ENCODE measurements around the gene ATP5F1A.
"Not testable (repeated sequence)": the region's sequence is repeated elsewhere in the genome, so short reads cannot be mapped to it uniquely, and the experiment has no call there.

The ATP5F1A gene

DNA sequence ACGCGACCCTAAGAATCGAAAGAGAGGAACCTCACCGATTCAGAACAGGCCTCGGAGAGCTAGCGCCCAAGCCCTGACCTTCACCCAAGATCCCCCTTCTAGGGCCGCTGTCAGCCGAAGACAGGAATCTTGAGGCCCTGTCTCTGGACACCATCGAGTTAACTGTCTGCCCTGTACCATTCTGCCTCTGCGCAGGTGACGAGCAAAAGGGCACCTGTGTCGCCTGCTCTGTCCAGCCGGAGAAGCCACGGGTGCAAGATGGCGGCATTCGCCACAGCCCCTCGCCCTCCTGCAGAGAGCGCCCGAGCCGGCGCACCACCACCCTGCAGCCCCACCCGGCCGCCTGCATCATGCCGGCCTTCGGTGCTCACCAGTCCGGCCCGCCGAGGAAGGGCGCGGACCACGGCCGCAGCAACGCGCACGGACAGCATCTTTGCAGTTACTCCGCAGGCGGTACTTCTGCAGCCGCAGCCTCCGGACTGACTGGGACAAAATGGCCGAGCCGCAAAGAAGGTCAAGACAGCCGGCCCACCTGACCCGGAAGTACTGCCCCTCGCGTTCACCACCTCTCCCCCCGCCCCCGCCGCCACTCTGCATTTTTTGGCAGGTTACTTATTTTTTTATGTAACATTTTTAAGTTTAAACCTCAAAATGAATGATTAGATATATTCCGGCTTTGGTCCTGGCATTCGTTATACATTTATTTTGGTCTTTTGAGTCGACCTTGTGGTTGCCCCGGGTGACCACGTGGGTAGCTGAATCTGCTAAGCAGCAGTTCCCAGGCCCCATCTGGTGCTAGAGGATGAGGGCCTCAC lies at the start of gene ATP5F1A:
ATP5F1A (minus strand) TSS at position 496 of the 815 bp plus-strand sequence; CDS start at position 431, 65 bp downstream.
- in situ Hi-C loops (cut with HindIII; ENCODE audit: low sequenced_read_pairs), result no loop called here

DNA sequence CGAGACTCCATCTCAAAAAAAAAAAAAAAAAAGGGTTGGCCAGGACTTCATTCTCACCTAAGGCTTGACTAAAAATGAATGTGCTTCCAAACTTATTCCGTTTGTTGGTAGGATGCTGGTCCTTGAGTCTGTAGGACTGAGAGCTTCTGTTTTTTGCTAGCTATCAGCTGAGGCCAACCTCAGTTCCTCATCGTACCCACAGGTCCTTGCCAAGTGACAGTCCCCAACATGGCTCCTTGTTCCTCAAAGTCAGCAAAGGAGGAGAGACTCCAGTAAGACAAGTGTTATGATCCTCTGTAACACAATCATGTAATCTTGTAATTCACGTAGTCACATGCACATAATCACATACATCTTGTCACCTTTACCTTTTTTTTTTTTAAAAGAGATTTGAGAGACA lies 43.1 kb upstream of the ATP5F1A start:
- in situ Hi-C loops (cut with HindIII; ENCODE audit: low sequenced_read_pairs), result no loop called here

DNA sequence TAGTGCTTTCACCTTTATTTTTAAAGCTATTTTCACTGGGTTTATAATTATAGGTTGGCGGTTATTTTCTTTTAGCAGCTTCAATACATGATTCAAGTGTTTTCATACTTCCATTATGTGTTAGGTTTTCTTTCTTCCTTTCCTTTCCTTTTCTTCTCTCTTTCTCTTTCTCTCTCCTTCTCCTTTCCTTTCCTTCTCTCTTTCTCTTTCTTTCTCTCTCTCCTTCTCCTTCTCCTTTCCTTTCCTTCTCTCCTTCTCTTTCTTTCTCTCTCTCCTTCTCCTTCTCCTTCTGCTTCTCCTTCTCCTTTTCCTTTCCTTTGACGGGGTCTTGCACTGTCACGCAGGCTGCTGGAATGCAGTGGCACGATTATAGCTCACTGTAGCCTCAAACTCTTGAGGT lies 42.1 kb upstream of the ATP5F1A start:
- in situ Hi-C loops (cut with HindIII; ENCODE audit: low sequenced_read_pairs), result no loop called here

- in situ Hi-C loops (cut with HindIII; ENCODE audit: low sequenced_read_pairs), result no loop called here
Observed at GRCh38 chr18:46134920-46135675, 37.0 kb upstream of the ATP5F1A start.

DNA sequence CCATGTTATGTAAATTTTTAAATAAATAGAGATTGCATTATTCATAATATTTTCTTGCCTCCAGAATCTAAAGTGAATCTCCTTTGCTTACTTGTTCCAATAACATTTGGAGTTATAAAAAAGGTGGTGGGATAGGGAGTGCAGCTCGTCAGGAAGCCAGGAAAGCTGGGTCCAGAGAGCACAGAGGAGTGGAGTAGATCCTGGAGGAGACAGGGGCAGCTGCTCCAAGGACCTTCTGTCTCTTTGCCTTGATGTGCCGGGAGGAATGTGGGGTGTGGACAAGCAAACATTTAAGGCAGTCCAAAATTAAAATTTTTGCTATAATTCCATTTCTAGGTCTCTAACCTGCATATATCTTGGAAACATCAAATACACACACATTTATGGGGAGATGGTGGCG lies 35.4 kb upstream of the ATP5F1A start:
- in situ Hi-C loops (cut with HindIII; ENCODE audit: low sequenced_read_pairs), result no loop called here

- in situ Hi-C loops (cut with HindIII; ENCODE audit: low sequenced_read_pairs), result not testable (repeated sequence)
Observed at GRCh38 chr18:46130549-46130948, 32.5 kb upstream of the ATP5F1A start.

- in situ Hi-C loops (cut with HindIII; ENCODE audit: low sequenced_read_pairs), result no loop called here
Observed at GRCh38 chr18:46130061-46130460, 32.0 kb upstream of the ATP5F1A start.

DNA sequence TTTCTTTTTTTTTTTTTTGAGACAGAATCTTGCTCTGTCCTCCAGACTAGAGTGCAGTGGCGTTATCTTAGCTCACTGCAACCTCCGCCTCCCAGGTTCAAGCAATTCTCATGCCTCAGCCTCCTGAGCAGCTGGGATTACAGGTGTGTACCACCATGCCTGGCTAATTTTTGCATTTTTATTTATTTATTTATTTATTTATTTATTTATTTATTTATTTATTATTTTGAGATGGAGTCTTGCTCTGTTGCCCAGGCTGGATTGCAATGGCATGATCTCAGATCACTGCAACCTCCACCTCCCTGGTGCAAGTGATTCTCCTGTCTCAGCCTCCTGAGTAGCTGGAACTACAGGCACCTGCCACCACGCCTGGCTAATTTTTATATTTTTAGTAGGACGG lies 28.5 kb upstream of the ATP5F1A start:
- in situ Hi-C loops (cut with HindIII; ENCODE audit: low sequenced_read_pairs), result not testable (repeated sequence)

- in situ Hi-C loops (cut with HindIII; ENCODE audit: low sequenced_read_pairs), result no loop called here
Observed at GRCh38 chr18:46113751-46114150, 15.7 kb upstream of the ATP5F1A start.

DNA sequence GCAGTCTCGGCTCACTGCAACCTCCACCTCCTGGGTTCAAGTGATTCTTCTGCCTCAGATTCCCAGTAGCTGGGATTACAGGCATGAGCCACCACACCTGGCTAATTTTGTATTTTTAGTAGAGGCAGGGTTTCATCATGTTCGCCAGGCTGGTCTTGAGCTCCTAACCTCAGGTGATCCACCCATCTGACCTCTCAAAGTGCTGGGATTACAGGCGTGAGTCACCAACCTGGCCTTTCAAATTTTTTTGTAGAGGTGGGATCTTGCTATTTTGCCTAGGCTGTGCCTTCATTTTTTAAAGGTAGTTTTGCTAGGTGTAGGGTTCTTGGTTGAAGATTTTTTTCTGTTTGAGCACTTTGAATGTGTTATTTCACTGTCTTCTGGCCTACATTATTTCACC lies 12.3 kb upstream of the ATP5F1A start:
- in situ Hi-C loops (cut with HindIII; ENCODE audit: low sequenced_read_pairs), result no loop called here

GRCh38 chr18:46109386-46109785 lies 11.3 kb upstream of the ATP5F1A start:
- in situ Hi-C loops (cut with HindIII; ENCODE audit: low sequenced_read_pairs), result no loop called here

- in situ Hi-C loops (cut with HindIII; ENCODE audit: low sequenced_read_pairs), result no loop called here
Observed at GRCh38 chr18:46104128-46104911, 6.2 kb upstream of the ATP5F1A start, which contains the start of gene HAUS1. TSS of gene HAUS1 (plus strand) at chr18:46104385. CDS start at chr18:46104412, 27 bp downstream.

DNA sequence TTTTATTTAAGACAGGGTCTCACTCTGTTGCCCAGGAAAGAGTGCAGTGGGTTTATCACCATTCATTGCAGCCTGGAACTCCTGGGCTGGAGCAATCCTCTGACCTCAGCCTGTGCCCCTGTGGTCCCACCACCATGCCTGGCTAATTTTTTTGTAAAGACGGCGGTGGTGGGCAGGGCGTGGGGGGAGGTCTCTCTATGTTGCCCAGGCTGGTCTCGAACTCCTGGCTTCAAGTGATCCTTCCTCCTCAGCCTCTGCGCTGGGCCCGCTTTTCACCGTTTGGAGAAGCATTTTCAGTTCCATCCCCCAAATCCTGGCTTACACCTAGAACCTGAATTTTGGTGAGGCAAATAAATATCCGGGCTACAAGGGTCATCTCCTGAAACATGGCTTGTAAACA lies 1.4 kb upstream of the ATP5F1A start:
- in situ Hi-C loops (cut with HindIII; ENCODE audit: low sequenced_read_pairs), result no loop called here

DNA sequence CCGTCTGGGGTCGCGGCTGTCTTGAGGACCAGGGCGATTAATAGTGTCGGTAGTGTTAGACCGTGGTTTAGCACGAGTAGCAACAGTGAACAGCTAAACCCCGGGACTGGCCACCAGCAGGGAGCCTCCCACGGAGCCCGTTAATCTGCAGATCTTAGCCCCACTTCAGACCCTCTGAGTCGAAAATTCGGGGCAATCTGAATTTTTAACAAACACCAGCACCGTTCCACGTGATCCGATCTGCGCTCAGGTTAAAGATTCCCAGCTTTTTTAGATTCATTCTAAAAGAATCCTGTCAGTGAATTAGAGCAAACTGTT lies 479 bp upstream of the ATP5F1A start:
- in situ Hi-C loops (cut with HindIII; ENCODE audit: low sequenced_read_pairs), result no loop called here

GRCh38 chr18:46097431-46097800 lies 680 bp downstream of the ATP5F1A start:
- in situ Hi-C loops (cut with HindIII; ENCODE audit: low sequenced_read_pairs), result no loop called here

DNA sequence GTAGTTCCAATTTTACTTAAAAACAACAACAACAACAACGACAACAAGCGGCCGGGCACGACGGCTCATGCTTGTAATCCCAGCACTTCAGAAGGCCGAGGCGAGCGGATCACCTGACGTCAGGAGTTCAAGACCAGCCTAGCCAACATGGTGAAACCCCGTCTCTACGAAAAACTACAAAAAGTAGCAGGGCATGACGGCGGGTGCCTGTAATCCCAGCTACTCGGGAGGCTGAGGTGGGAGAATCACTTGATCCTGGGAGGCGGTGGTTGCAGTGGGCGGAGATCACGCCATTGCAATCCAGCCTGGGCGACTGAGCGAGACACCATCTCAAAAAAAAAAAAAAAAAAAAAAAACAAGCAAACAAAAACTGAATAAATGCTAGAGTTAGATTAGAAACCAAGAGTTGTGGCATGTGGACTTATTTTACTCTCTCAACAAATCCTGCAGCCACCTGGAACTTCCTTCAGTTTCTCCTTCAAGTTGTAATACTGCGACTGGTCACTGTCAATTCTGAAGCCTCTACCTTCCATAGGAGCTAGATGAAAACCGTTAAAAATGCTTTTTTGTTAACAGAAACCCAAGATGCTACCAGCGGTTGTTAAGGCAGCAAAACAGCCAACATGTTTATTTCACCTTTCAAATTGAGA lies 1.3 kb downstream of the ATP5F1A start:
- in situ Hi-C loops (cut with HindIII; ENCODE audit: low sequenced_read_pairs), result no loop called here

GRCh38 chr18:46095532-46095931 lies 2.6 kb downstream of the ATP5F1A start:
- in situ Hi-C loops (cut with HindIII; ENCODE audit: low sequenced_read_pairs), result no loop called here

DNA sequence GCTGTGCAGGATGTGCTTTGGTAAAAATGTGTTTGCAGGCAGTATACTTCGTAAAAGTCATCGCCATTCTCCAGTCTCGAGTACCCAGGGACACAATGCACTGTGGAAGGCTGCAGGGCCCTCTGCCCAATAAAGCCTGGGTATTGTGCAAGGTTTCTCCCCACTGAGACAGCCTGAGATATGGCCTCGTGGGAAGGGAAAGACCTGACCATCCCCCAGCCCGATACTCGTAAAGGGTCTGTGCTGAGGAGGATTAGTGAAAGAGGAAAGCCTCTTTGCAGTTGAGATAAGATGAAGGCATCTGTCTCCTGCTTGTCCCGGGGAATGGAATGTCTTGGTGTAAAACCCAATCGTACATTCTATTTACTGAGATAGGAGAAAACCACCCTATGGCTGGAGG lies 9.6 kb downstream of the ATP5F1A start:
- in situ Hi-C loops (cut with HindIII; ENCODE audit: low sequenced_read_pairs), result not testable (repeated sequence)

DNA sequence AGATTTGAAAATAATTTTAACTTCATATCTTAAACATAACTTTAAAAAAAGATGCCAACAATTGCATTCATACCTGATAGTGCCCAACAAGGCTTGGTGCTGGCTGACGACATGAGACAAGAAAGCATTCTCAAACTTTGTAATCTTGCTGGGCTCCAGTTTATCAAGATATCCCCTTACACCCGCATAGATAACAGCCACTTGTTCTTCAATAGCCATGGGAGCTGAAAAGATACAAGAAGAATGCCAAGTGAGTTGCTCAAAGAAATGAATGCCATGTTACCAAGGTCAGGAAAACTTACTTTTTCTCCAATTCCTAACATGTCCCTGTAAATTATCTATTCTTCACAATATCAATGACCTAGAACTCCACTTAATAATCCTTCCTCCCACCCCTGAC lies 13.7 kb downstream of the ATP5F1A start:
- in situ Hi-C loops (cut with HindIII; ENCODE audit: low sequenced_read_pairs), result no loop called here

DNA sequence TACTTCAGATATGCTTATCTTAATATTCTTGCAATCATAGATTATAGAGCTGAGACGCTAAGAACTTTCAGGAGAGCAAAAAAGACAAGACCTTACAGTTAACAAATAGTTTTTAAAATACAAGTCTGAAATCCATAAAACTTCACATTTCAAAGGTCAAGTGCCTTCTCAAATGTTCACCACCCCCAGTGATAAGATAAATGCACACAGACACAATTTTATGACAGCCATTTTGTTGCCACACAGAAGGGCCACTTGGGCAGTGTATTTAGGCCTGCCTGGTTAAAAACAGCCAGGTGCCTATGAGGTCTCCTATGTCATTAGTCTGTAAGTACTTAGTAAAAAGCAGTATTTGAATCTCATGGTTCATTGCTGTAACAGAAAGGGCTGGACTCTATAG lies 17.9 kb downstream of the ATP5F1A start:
- in situ Hi-C loops (cut with HindIII; ENCODE audit: low sequenced_read_pairs), result no loop called here

- in situ Hi-C loops (cut with HindIII; ENCODE audit: low sequenced_read_pairs), result no loop called here
Observed at GRCh38 chr18:46079336-46079735, 18.8 kb downstream of the ATP5F1A start.
